K562 (cell line): ENCODE measurements around the gene RSPH9. TPM values are rescaled to one million over a fixed set of nuclear protein-coding genes. Genes with fewer than 3 reads are reported as not detected.

ENCODE experiments used
- BRD4 ChIP-seq: fragments of 200-600 bp; sonication (generic); IDR thresholded peaks from 2 replicates; pipeline ENCODE4 v1.6.1; 2017; ENCODE audit warnings: inconsistent platforms
- DNMT1 ChIP-seq: fragments of 450-650 bp; IDR thresholded peaks from 2 replicates; pipeline ENCODE4 v1.6.1; 2016; ENCODE audit warnings: antibody characterized with exemption, mild to moderate bottlenecking
- ELF2 ChIP-seq: fragments of 250-450 bp; sonication (Bioruptor Pico); IDR thresholded peaks from 2 replicates; pipeline ENCODE4 v1.5.0; 2021; ENCODE audit warnings: mild to moderate bottlenecking
- JUN ChIP-seq, 2 experiments: sonication (generic) in 1 of 2; formaldehyde crosslinking in 1 of 2; IDR thresholded peaks; 2 replicates each; pipeline versions ENCODE4 v1.6.1 to v1.8.0; 2012 to 2022; ENCODE audit warnings: borderline replicate concordance in 2 of 2, mild to moderate bottlenecking in 2 of 2, improper control_type of control experiment in 1 of 2, low read depth in 1 of 2, low read length in 1 of 2, missing genetic modification reagents in 1 of 2
- KLF10 ChIP-seq: fragments of 250-450 bp; sonication (Bioruptor Pico); IDR thresholded peaks from 2 replicates; pipeline ENCODE4 v1.6.1; 2021; ENCODE audit warnings: matching md5 sums
- MCM3 ChIP-seq: fragments of 450-650 bp; IDR thresholded peaks from 2 replicates; pipeline ENCODE4 v1.6.1; 2016
- MCM5 ChIP-seq: fragments of 450-650 bp; IDR thresholded peaks from 2 replicates; pipeline ENCODE4 v1.6.1; 2016; ENCODE audit warnings: low read depth
- MYBL2 ChIP-seq, 2 experiments: fragments of 450-650 bp in 1 of 2; sonication (generic) in 1 of 2; formaldehyde crosslinking in 1 of 2; IDR thresholded peaks; 2 replicates each; pipeline versions ENCODE4 v1.6.1 to v1.8.1; 2017 to 2022; ENCODE audit warnings: borderline replicate concordance in 1 of 2, inconsistent platforms in 1 of 2, low read depth in 1 of 2, mild to moderate bottlenecking in 1 of 2, missing genetic modification reagents in 1 of 2, moderate library complexity in 1 of 2
- SNRNP70 ChIP-seq: fragments of 200-400 bp; formaldehyde crosslinking; optimal IDR thresholded peaks from 2 replicates; pipeline ENCODE3; 2017; ENCODE audit warnings: low read depth, low read length
- SREBF2 ChIP-seq: sonication (generic); formaldehyde crosslinking; IDR thresholded peaks from 2 replicates; pipeline ENCODE4 v1.4.0; 2020; ENCODE audit warnings: mild to moderate bottlenecking, missing genetic modification reagents
- ZFX ChIP-seq: sonication (generic); formaldehyde crosslinking; IDR thresholded peaks from 2 replicates; pipeline ENCODE4 v1.8.0; 2022; ENCODE audit warnings: mild to moderate bottlenecking, missing genetic modification reagents, moderate library complexity
- ZNF184 ChIP-seq: sonication (generic); formaldehyde crosslinking; IDR thresholded peaks from 2 replicates; pipeline ENCODE4 v1.5.0; 2020; ENCODE audit warnings: missing genetic modification reagents
- ZNF584 ChIP-seq: fragments of 200-800 bp; sonication (Bioruptor generic); IDR thresholded peaks from 2 replicates; pipeline ENCODE4 v1.6.1; 2016; ENCODE audit warnings: low read depth, mild to moderate bottlenecking, missing genetic modification characterization, missing compliant biosample characterization
- ZNF780A ChIP-seq: fragments of 250-450 bp; sonication (Bioruptor Pico); IDR thresholded peaks from 2 replicates; pipeline ENCODE4 v1.5.0; 2021; ENCODE audit warnings: mild to moderate bottlenecking
- polyA plus RNA-seq, 8 experiments: library from polyadenylated mRNA; depleted of rRNA in 4 of 8; stranded (reverse) in 5 of 8; unstranded in 3 of 8; fragments of >200 nt; fragmentation: Nextera tagmentation in 2 of 8; fragmentation: Illumina TruSeq in 1 of 8; extraction: Ambion mirVana in 2 of 8; extraction: Trizol in 1 of 8; gene quantifications; 2 replicates each; pipeline versions ENCODE4 v1.2.1 to v1.2.3, GENCODE V29; 2011 to 2014; ENCODE audit warnings: inconsistent platforms in 1 of 8, missing spikeins in 1 of 8
- total RNA-seq, 7 experiments: library from RNA; depleted of rRNA in 6 of 7; stranded (reverse); fragments of >200 nt in 6 of 7; fragmentation: Illumina TruSeq in 2 of 7; extraction: Trizol in 2 of 7; gene quantifications; 2 replicates each; pipeline versions ENCODE4 v1.2.1 to v1.2.3, GENCODE V29; 2011 to 2021; ENCODE audit warnings: low replicate concordance in 1 of 7
- TF ChIP-seq, protein P1 (sequence below): fragments of 250-450 bp; sonication (Bioruptor Pico); IDR thresholded peaks from 2 replicates; pipeline ENCODE4 v1.8.0; 2022; ENCODE audit warnings: inconsistent platforms
- TF ChIP-seq, protein P2 (sequence below): fragments of 200-600 bp; sonication (generic); IDR thresholded peaks from one replicate; pipeline ENCODE4 v1.6.1; 2012; ENCODE audit warnings: mild to moderate bottlenecking, low read depth, low read length, inconsistent platforms

Gene RSPH9
- total and polyA plus RNA-seq, 9 of the 15 experiments (the other 6 are each of a cell fraction or from before 2014, with no cell fraction given) = 0.05 to 0.60 (median 0.39) TPM; not detected in 6

- TF ChIP-seq JUN (IDR thresholded peaks at IDR 0.05; ENCODE audit: borderline replicate concordance, low read depth, low read length) (no peak), JUN (CRISPR knock-in tag; IDR thresholded peaks at IDR 0.05; ENCODE audit: borderline replicate concordance) (0 out of 2 replicates have a peak, but pooled peaks have one; percentile 54), SNRNP70 (no peak), ZFX (CRISPR knock-in tag) (no peak), BRD4 (no peak), ZNF584 (CRISPR knock-in tag) (peak; percentile 81), ZNF780A (CRISPR knock-in tag) (no peak), ELF2 (no peak), DNMT1 (no peak; the same call in 1 of the 2 replicates), MCM5 (no peak), SREBF2 (CRISPR knock-in tag) (no peak), KLF10 (CRISPR knock-in tag) (no peak), MYBL2 (IDR thresholded peaks at IDR 0.05; ENCODE audit: low read depth) (no peak), MYBL2 (CRISPR knock-in tag; IDR thresholded peaks at IDR 0.05; ENCODE audit: borderline replicate concordance) (no peak), MCM3 (no peak), ZNF184 (CRISPR knock-in tag) (no peak)
- TF ChIP-seq, protein P1, sequence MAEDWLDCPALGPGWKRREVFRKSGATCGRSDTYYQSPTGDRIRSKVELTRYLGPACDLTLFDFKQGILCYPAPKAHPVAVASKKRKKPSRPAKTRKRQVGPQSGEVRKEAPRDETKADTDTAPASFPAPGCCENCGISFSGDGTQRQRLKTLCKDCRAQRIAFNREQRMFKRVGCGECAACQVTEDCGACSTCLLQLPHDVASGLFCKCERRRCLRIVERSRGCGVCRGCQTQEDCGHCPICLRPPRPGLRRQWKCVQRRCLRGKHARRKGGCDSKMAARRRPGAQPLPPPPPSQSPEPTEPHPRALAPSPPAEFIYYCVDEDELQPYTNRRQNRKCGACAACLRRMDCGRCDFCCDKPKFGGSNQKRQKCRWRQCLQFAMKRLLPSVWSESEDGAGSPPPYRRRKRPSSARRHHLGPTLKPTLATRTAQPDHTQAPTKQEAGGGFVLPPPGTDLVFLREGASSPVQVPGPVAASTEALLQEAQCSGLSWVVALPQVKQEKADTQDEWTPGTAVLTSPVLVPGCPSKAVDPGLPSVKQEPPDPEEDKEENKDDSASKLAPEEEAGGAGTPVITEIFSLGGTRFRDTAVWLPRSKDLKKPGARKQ (CRISPR knock-in tag) = no peak
- TF ChIP-seq, protein P2, sequence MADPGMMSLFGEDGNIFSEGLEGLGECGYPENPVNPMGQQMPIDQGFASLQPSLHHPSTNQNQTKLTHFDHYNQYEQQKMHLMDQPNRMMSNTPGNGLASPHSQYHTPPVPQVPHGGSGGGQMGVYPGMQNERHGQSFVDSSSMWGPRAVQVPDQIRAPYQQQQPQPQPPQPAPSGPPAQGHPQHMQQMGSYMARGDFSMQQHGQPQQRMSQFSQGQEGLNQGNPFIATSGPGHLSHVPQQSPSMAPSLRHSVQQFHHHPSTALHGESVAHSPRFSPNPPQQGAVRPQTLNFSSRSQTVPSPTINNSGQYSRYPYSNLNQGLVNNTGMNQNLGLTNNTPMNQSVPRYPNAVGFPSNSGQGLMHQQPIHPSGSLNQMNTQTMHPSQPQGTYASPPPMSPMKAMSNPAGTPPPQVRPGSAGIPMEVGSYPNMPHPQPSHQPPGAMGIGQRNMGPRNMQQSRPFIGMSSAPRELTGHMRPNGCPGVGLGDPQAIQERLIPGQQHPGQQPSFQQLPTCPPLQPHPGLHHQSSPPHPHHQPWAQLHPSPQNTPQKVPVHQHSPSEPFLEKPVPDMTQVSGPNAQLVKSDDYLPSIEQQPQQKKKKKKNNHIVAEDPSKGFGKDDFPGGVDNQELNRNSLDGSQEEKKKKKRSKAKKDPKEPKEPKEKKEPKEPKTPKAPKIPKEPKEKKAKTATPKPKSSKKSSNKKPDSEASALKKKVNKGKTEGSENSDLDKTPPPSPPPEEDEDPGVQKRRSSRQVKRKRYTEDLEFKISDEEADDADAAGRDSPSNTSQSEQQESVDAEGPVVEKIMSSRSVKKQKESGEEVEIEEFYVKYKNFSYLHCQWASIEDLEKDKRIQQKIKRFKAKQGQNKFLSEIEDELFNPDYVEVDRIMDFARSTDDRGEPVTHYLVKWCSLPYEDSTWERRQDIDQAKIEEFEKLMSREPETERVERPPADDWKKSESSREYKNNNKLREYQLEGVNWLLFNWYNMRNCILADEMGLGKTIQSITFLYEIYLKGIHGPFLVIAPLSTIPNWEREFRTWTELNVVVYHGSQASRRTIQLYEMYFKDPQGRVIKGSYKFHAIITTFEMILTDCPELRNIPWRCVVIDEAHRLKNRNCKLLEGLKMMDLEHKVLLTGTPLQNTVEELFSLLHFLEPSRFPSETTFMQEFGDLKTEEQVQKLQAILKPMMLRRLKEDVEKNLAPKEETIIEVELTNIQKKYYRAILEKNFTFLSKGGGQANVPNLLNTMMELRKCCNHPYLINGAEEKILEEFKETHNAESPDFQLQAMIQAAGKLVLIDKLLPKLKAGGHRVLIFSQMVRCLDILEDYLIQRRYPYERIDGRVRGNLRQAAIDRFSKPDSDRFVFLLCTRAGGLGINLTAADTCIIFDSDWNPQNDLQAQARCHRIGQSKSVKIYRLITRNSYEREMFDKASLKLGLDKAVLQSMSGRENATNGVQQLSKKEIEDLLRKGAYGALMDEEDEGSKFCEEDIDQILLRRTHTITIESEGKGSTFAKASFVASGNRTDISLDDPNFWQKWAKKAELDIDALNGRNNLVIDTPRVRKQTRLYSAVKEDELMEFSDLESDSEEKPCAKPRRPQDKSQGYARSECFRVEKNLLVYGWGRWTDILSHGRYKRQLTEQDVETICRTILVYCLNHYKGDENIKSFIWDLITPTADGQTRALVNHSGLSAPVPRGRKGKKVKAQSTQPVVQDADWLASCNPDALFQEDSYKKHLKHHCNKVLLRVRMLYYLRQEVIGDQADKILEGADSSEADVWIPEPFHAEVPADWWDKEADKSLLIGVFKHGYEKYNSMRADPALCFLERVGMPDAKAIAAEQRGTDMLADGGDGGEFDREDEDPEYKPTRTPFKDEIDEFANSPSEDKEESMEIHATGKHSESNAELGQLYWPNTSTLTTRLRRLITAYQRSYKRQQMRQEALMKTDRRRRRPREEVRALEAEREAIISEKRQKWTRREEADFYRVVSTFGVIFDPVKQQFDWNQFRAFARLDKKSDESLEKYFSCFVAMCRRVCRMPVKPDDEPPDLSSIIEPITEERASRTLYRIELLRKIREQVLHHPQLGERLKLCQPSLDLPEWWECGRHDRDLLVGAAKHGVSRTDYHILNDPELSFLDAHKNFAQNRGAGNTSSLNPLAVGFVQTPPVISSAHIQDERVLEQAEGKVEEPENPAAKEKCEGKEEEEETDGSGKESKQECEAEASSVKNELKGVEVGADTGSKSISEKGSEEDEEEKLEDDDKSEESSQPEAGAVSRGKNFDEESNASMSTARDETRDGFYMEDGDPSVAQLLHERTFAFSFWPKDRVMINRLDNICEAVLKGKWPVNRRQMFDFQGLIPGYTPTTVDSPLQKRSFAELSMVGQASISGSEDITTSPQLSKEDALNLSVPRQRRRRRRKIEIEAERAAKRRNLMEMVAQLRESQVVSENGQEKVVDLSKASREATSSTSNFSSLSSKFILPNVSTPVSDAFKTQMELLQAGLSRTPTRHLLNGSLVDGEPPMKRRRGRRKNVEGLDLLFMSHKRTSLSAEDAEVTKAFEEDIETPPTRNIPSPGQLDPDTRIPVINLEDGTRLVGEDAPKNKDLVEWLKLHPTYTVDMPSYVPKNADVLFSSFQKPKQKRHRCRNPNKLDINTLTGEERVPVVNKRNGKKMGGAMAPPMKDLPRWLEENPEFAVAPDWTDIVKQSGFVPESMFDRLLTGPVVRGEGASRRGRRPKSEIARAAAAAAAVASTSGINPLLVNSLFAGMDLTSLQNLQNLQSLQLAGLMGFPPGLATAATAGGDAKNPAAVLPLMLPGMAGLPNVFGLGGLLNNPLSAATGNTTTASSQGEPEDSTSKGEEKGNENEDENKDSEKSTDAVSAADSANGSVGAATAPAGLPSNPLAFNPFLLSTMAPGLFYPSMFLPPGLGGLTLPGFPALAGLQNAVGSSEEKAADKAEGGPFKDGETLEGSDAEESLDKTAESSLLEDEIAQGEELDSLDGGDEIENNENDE = no peak
Observed at GRCh38 chr6:43630980-43631619, 13.7 kb upstream of the RSPH9 start (continued).
